WTC11 (cell line): ENCODE results near the gene PTPN5. TPM values are rescaled to one million over a fixed set of nuclear protein-coding genes. Genes with fewer than 3 reads are reported as not detected.

ENCODE experiments used
- ATAC-seq: fragments of 200-7000 bp; cut with Tn5 transposase; 2 replicates; pipeline ENCODE4 v1.10.0; 2021; ENCODE audit warnings: mild to moderate bottlenecking, moderate library complexity
- CTCF ChIA-PET: fragments of 300-600 bp; sonication (Branson Sonifier 250); formaldehyde crosslinking; loops from one replicate; lab custom pipeline; 2021; ENCODE audit warnings: antibody characterized with exemption; lab: Charles Lee
- POLR2A ChIA-PET: fragments of 350-600 bp; sonication (Branson Sonifier 250); formaldehyde crosslinking; loops from one replicate; lab custom pipeline; 2021; ENCODE audit warnings: antibody characterized with exemption; lab: Charles Lee
- DNase-seq: peaks from one replicate; pipeline ENCODE4 v3.0.0; 2021; ENCODE audit warnings: low spot score
- H3K27ac Mint-ChIP-seq: 2 replicates; pipeline ENCODE4 v1.8.0; 2021; ENCODE audit warnings: mixed read lengths
- H3K27me3 Mint-ChIP-seq: 2 replicates; pipeline ENCODE4 v1.8.0; 2021; ENCODE audit warnings: low read depth, mild to moderate bottlenecking, moderate library complexity, mixed read lengths
- H3K36me3 Mint-ChIP-seq: 2 replicates; pipeline ENCODE4 v1.8.0; 2021; ENCODE audit warnings: mixed read lengths
- H3K4me1 Mint-ChIP-seq: 2 replicates; pipeline ENCODE4 v1.8.0; 2022; ENCODE audit warnings: mixed read lengths
- H3K4me3 Mint-ChIP-seq: 2 replicates; pipeline ENCODE4 v1.8.0; 2021; ENCODE audit warnings: mild to moderate bottlenecking, moderate library complexity, mixed read lengths
- H3K9me3 Mint-ChIP-seq: 2 replicates; pipeline ENCODE4 v1.8.0; 2021; ENCODE audit warnings: mixed read lengths
- ELF4 ChIP-seq: sonication (generic); formaldehyde crosslinking; IDR thresholded peaks from 2 replicates; pipeline ENCODE4 v1.8.1; 2022; ENCODE audit warnings: low read depth, mild to moderate bottlenecking, moderate library complexity, missing genetic modification reagents
- ERG ChIP-seq: fragments of 250-450 bp; sonication (Bioruptor Pico); IDR thresholded peaks from 2 replicates; pipeline ENCODE4 v1.8.0; 2021; ENCODE audit warnings: mild to moderate bottlenecking
- FOXK1 ChIP-seq: sonication (generic); formaldehyde crosslinking; IDR thresholded peaks from 2 replicates; pipeline ENCODE4 v1.8.0; 2022; ENCODE audit warnings: mild to moderate bottlenecking, moderate library complexity, missing genetic modification reagents
- FOXP1 ChIP-seq: sonication (generic); formaldehyde crosslinking; IDR thresholded peaks from 2 replicates; pipeline ENCODE4 v1.8.0; 2022; ENCODE audit warnings: missing genetic modification reagents, mild to moderate bottlenecking, moderate library complexity, borderline replicate concordance
- GABPB1 ChIP-seq: sonication (generic); formaldehyde crosslinking; IDR thresholded peaks from 2 replicates; pipeline ENCODE4 v1.8.1; 2023; ENCODE audit warnings: mild to moderate bottlenecking, missing genetic modification reagents
- IRF1 ChIP-seq: sonication (generic); formaldehyde crosslinking; IDR thresholded peaks from 2 replicates; pipeline ENCODE4 v1.8.0; 2023; ENCODE audit warnings: missing genetic modification reagents
- IRF2 ChIP-seq: sonication (generic); formaldehyde crosslinking; IDR thresholded peaks from 2 replicates; pipeline ENCODE4 v1.8.0; 2022; ENCODE audit warnings: low read depth, missing genetic modification reagents, borderline replicate concordance
- NFATC4 ChIP-seq: fragments of 250-450 bp; sonication (Bioruptor Pico); IDR thresholded peaks from 2 replicates; pipeline ENCODE4 v1.9.0; 2021; ENCODE audit warnings: mild to moderate bottlenecking
- SMAD3 ChIP-seq: sonication (generic); formaldehyde crosslinking; IDR thresholded peaks from 2 replicates; pipeline ENCODE4 v1.8.0; 2022; ENCODE audit warnings: missing genetic modification reagents, mild to moderate bottlenecking, borderline replicate concordance
- TCF7 ChIP-seq: sonication (generic); formaldehyde crosslinking; IDR thresholded peaks from 2 replicates; pipeline ENCODE4 v1.8.0; 2022; ENCODE audit warnings: mild to moderate bottlenecking, low read depth, missing genetic modification reagents, moderate library complexity
- ZMAT4 ChIP-seq: fragments of 250-450 bp; sonication (Bioruptor Pico); IDR thresholded peaks from 2 replicates; pipeline ENCODE4 v1.9.0; 2021; ENCODE audit warnings: mild to moderate bottlenecking
- ZNF281 ChIP-seq: sonication (generic); formaldehyde crosslinking; IDR thresholded peaks from 2 replicates; pipeline ENCODE4 v1.8.0; 2023; ENCODE audit warnings: mild to moderate bottlenecking, missing genetic modification reagents
- ZNF396 ChIP-seq: fragments of 250-450 bp; sonication (Bioruptor Pico); IDR thresholded peaks from 2 replicates; pipeline ENCODE4 v1.8.0; 2021; ENCODE audit warnings: mild to moderate bottlenecking, moderate library complexity, borderline replicate concordance
- ZNF671 ChIP-seq: fragments of 250-450 bp; sonication (Bioruptor Pico); IDR thresholded peaks from 2 replicates; pipeline ENCODE4 v1.8.0; 2021; ENCODE audit warnings: mild to moderate bottlenecking
- total RNA-seq: library from RNA; stranded (reverse); gene quantifications from 3 replicates; pipeline ENCODE4 v1.2.3, GENCODE V29; 2021

The PTPN5 gene
- total RNA-seq, 1 experiment from 2014 or later, result 4.5 TPM

GRCh38 chr11:18766015-18766414 lies 25.6 kb downstream of the PTPN5 start:
- peaks cover 2% of the 10 kb centered on the region for H3K27me3 Mint-ChIP-seq
- ChIA-PET CTCF (interaction anchor here (0.9 to 1.8 kb wide), 5 partner anchors 9 to 44 kb away, joined by 4 to 19 read pairs (median 6); no protein-coding TSS in a partner anchor), POLR2A (no interaction called here)
- no peaks in the 10 kb centered on the region for H3K9me3 Mint-ChIP-seq
- H3K27ac Mint-ChIP-seq, result no peak overlapping the region
- DNase-seq (no peak), ATAC-seq (no peak)
- peaks cover 15% of the 10 kb centered on the region for H3K4me1 Mint-ChIP-seq
- H3K4me3 Mint-ChIP-seq, result no peak overlapping the region
- TF ChIP-seq ZNF281 (CRISPR knock-in tag) (no peak), SMAD3 (CRISPR knock-in tag) (no peak), ZMAT4 (CRISPR knock-in tag) (no peak), ZNF671 (CRISPR knock-in tag) (no peak), ERG (CRISPR knock-in tag) (no peak), IRF2 (CRISPR knock-in tag) (no peak), FOXP1 (no peak), ELF4 (CRISPR knock-in tag) (no peak)
- TF ChIP-seq, all 79 proteins: peak for 0
- H3K36me3 Mint-ChIP-seq, result no peaks in the 10 kb centered on the region

- Mint-ChIP-seq H3K27me3 (peaks cover under 1% of the 10 kb centered on the region), H3K9me3 (no peaks in the 10 kb centered on the region), H3K27ac (no peak overlapping the region), H3K4me3 (no peak overlapping the region), H3K36me3 (no peaks in the 10 kb centered on the region), H3K4me1 (peaks cover 14% of the 10 kb centered on the region)
- DNase-seq (no peak), ATAC-seq (no peak)
- TF ChIP-seq ZNF281 (CRISPR knock-in tag), result no peak
- TF ChIP-seq FOXK1, result no peak
- no peak for TF ChIP-seq GABPB1 (CRISPR knock-in tag)
- no peak for TF ChIP-seq ZMAT4 (CRISPR knock-in tag)
- TF ChIP-seq NFATC4 (CRISPR knock-in tag), result no peak
- no peak for TF ChIP-seq IRF1
- no peak for TF ChIP-seq TCF7 (CRISPR knock-in tag)
- no peak for TF ChIP-seq ZNF396 (CRISPR knock-in tag)
- ChIA-PET CTCF (interaction anchor here (0.9 to 2.0 kb wide), 7 partner anchors 9 to 44 kb away, joined by 4 to 46 read pairs (median 10); no protein-coding TSS in a partner anchor), POLR2A (no interaction called here)
Observed at GRCh38 chr11:18765554-18765953, 26.0 kb downstream of the PTPN5 start.
